Measurements from ENCODE around the gene CLSTN1.

GRCh38 chr1:9861360-9861759 is 37.6 kb upstream of the CLSTN1 start:
- TF ChIP-seq POLR2A (IDR thresholded peaks at IDR 0.05; ENCODE audit: low read depth, low read length) (no peak), POLR2AphosphoS5 (IDR thresholded peaks at IDR 0.05; ENCODE audit: low read depth, low read length) (no peak), TAF1 (IDR thresholded peaks at IDR 0.05; ENCODE audit: low read depth, low read length) (no peak), PAX5 (IDR thresholded peaks at IDR 0.05; ENCODE audit: insufficient read depth, low read length, severe bottlenecking) (no peak), SPI1 (IDR thresholded peaks at IDR 0.05; ENCODE audit: low read depth, low read length) (no peak)
